ENCODE data around the gene ARHGEF28.
A peak's percentile ranks its signal among the peaks of the same experiment; 100 is the strongest.

ARHGEF28 gene

DNA sequence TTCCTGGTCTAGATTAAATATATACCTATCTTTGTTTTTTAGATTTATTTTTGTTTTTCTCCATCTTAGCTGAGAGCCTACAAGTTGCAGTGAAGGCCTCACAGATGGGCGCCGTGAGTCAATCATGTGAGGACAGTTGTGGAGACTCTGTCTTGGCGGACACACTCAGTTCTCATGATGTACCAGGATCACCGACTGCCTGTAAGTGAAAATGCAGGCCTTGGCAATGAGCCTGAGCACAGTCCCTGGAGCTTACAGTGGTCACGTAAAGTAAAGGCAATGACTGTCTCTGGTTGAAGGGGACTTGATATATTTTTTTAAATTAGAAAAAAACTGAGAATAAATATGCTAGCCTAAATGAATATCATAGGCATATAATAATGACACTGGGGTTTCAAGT lies 271.9 kb downstream of the ARHGEF28 start:
- TF ChIP-seq, protein P1, sequence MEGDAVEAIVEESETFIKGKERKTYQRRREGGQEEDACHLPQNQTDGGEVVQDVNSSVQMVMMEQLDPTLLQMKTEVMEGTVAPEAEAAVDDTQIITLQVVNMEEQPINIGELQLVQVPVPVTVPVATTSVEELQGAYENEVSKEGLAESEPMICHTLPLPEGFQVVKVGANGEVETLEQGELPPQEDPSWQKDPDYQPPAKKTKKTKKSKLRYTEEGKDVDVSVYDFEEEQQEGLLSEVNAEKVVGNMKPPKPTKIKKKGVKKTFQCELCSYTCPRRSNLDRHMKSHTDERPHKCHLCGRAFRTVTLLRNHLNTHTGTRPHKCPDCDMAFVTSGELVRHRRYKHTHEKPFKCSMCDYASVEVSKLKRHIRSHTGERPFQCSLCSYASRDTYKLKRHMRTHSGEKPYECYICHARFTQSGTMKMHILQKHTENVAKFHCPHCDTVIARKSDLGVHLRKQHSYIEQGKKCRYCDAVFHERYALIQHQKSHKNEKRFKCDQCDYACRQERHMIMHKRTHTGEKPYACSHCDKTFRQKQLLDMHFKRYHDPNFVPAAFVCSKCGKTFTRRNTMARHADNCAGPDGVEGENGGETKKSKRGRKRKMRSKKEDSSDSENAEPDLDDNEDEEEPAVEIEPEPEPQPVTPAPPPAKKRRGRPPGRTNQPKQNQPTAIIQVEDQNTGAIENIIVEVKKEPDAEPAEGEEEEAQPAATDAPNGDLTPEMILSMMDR (IDR thresholded peaks at IDR 0.05; ENCODE audit: extremely low read depth, missing control alignments) = no peak
- DNase-seq (ENCODE audit: low spot score) = no peak

DNA sequence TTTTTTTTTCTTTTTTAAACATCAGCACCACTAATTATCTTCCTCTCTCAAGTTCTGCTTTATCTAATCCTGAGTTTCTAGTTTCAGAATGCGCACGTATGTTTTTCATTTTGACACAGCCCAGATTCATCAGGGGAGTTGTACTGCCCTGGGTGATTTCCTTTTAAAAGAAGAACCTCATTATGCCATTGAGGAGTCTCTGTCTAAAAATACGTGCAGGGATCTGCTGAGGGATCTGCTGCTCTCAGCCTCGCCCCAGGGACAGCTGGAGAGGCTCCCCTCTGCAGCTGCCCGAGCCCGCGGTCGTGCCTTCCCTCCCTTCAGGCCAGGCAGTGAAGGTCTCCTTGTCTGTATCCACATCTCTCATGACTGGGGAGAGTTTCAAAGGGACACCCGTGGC lies 273.1 kb downstream of the ARHGEF28 start:
- TF ChIP-seq, protein P1 (IDR thresholded peaks at IDR 0.05; ENCODE audit: extremely low read depth, missing control alignments) = no peak
- DNase-seq (ENCODE audit: low spot score) = peak; percentile 62

DNA sequence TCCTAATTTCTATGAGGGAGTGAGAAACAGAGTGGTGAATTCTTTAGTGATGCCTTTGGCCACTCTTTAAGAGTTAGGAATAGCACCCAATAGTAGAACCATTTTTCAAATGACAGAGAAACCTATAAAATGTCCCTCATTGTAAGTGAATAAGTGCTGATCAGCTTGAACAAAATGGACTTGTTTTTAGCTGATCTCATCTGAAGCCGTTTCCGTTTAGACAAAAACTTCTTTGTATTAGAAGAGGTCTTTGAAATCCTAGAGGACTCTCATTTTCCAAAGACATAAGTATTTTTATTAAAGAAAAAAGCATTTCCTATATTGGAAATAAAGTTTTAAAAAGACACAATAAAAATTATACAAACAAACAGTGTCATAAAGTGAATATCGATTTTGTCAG lies 273.9 kb downstream of the ARHGEF28 start:
- TF ChIP-seq, protein P1 (IDR thresholded peaks at IDR 0.05; ENCODE audit: extremely low read depth, missing control alignments) = no peak
- DNase-seq (ENCODE audit: low spot score) = no peak

DNA sequence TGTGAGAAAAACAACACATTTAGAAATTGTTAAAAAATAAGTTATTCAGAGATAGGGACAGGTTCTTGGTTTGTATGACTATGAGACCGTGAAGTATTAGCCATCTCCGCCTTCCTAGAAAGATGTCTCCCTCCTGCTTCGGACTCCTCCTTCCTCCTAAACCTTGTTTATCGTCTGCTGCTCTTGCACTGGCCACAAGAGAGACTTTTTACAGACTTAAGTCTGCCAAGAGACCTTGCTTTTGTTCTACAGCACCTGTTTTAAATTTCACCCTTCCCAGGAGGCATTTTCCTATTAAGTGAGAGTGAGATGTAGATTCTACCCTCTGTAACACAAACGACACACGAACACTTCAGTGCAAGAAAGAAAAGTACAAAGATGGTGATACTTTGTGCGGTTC lies 274.6 kb downstream of the ARHGEF28 start:
- DNase-seq (ENCODE audit: low spot score) = no peak

DNA sequence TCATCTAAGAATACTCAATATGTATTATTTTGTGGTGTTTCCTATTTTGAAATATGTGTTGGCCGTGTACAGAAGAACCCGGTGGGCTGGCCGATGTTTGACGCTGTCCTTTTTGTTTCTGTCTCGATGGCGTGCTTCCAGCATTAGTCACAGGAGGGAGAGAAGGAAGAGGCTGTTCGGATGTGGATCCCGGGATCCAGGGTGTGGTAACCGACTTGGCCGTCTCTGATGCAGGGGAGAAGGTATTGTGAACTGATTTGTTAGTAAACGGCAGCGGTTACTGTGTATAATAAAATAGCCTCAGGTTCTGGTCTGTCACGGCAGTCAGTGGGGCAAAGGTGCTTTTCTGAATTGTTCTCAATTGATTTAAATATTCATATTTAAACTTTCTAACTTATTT lies 275.0 kb downstream of the ARHGEF28 start:
- TF ChIP-seq, protein P1 (IDR thresholded peaks at IDR 0.05; ENCODE audit: extremely low read depth, missing control alignments) = no peak
- DNase-seq (ENCODE audit: low spot score) = no peak

More for the DNA sequence above, 274.6 kb downstream of the ARHGEF28 start:
- TF ChIP-seq, protein P1 (IDR thresholded peaks at IDR 0.05; ENCODE audit: extremely low read depth, missing control alignments) = no peak

DNA sequence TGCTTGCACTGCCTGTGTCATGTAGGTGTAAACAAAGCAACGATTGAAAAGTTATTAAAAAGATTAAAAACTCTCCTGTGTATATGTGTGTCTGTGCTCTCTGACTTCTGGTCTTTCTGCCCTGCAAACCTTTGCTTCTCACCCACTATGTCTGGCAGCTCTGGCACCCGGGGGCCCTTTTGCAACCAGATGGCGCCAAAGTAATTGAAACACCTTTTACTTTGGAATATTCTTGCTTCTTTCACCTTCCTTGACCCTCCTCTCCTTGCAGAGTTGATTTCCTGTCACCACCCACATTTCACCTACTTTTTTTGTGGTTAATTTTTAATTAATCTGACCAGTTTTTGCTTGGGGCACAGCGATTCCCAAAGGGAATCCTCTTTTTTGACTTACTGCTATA lies 275.5 kb downstream of the ARHGEF28 start:
- TF ChIP-seq, protein P1 (IDR thresholded peaks at IDR 0.05; ENCODE audit: extremely low read depth, missing control alignments) = no peak
- no peak for DNase-seq (ENCODE audit: low spot score)

DNA sequence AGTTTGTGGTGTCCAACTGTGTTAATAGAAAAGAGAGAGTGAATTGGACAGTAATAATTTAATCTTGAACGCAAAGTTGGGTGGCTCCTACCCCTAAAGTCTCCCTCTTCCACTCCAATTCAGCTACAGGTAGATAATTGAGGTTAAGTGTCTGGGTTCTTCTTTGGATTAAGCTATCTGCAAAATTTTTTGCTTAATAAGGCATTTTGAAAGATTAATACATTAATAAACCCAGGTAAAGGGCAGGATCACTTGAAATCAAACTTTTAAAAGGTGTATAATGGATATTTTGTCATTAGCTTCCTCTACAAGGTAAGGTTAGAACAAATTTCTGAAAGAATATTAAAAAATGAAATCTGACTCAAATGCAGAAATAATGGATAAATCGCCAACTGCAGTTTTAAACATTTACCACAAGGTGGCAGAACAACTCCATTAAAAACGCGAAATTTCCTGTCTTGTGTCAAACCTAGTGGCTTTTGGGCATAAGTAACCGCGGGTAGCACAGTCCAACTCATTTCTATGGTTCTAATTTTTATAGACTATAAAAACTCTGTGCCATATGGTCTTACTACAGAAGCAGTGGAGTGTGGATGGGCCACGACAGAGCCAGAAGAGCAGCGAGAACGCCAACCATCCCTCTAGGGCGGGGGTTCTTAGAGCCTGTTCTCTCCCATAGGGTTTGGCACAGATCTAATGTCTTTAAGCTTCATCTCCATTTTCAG lies 276.5 kb downstream of the ARHGEF28 start:
- TF ChIP-seq, protein P1 (IDR thresholded peaks at IDR 0.05; ENCODE audit: extremely low read depth, missing control alignments) = peak; percentile 59
- DNase-seq (ENCODE audit: low spot score) = peak; percentile 57
